GM21786 (cell line): ENCODE measurements around the gene C2CD2L.
"Not testable (repeated sequence)": the region's sequence is repeated elsewhere in the genome, so short reads cannot be mapped to it uniquely, and the experiment has no call there.

Experiments used
- ATAC-seq: cut with Tn5 transposase; IDR thresholded peaks from one replicate; pipeline ENCODE4 v1.9.1; 2021; ENCODE audit not compliant: unreplicated experiment

The C2CD2L gene

GRCh38 chr11:119149018-119149785, 42.1 kb downstream of the C2CD2L start, which contains the start of gene ABCG4:
ABCG4 (plus strand) TSS chr11:119149052; CDS start chr11:119149966, 914 bp downstream.
- ATAC-seq = no peak

- ATAC-seq = no peak
Measured at GRCh38 chr11:119149786-119150275, 42.7 kb downstream of the C2CD2L start.

- ATAC-seq = no peak
Measured at GRCh38 chr11:119152043-119152442, 44.9 kb downstream of the C2CD2L start.

GRCh38 chr11:119152604-119153003, 45.5 kb downstream of the C2CD2L start:
- no peak for ATAC-seq

GRCh38 chr11:119153049-119153818, 46.1 kb downstream of the C2CD2L start:
- ATAC-seq = no peak

GRCh38 chr11:119154178-119154577, 47.0 kb downstream of the C2CD2L start:
- no peak for ATAC-seq

GRCh38 chr11:119155733-119156492, 48.8 kb downstream of the C2CD2L start:
- no peak for ATAC-seq

GRCh38 chr11:119156496-119156895, 49.4 kb downstream of the C2CD2L start:
- ATAC-seq = no peak

GRCh38 chr11:119157063-119157462, 49.9 kb downstream of the C2CD2L start:
- ATAC-seq = no peak

GRCh38 chr11:119158467-119158866, 51.3 kb downstream of the C2CD2L start:
- ATAC-seq = no peak

- no peak for ATAC-seq
Measured at GRCh38 chr11:119160151-119160550, 53.0 kb downstream of the C2CD2L start.

- ATAC-seq = no peak
Measured at GRCh38 chr11:119161871-119162270, 54.7 kb downstream of the C2CD2L start.

GRCh38 chr11:119166368-119167076, 59.4 kb downstream of the C2CD2L start:
- no peak for ATAC-seq

GRCh38 chr11:119167077-119167458, 59.9 kb downstream of the C2CD2L start:
- not testable (repeated sequence) for ATAC-seq

- ATAC-seq = no peak
Measured at GRCh38 chr11:119167933-119168332, 60.8 kb downstream of the C2CD2L start.
